Esophagus muscularis mucosa (tissue), 4 donors: ENCODE data around the gene GRIA2. TPM values are rescaled to one million over a fixed set of nuclear protein-coding genes. Genes with fewer than 3 reads are reported as not detected.
"Not testable (repeated sequence)": the region's sequence is repeated elsewhere in the genome, so short reads cannot be mapped to it uniquely, and the experiment has no call there.

Experiments used
- DNase-seq: peaks from one replicate; pipeline ENCODE4 v3.0.0-alpha.2; 2017; ENCODE audit errors: extremely low spot score
- H3K27ac ChIP-seq, 4 donors: fragments of 200-600 bp; sonication (generic); replicated peaks in 1 of 4; 1 replicate in 3 of 4; 2 replicates in 1 of 4; pipeline ENCODE4 v1.5.1; 2016 to 2019; ENCODE audit warnings: mild to moderate bottlenecking in 1 of 4
- H3K27me3 ChIP-seq, 4 donors: fragments of 200-600 bp; sonication (generic); one replicate each; pipeline versions ENCODE4 v1.5.1 to v1.6.0; 2016 to 2019
- H3K36me3 ChIP-seq, 4 donors: fragments of 200-600 bp; sonication (generic); one replicate each; pipeline ENCODE4 v1.5.1; 2016 to 2019
- H3K4me1 ChIP-seq, 4 donors: fragments of 200-600 bp; sonication (generic); one replicate each; pipeline ENCODE4 v1.5.1; 2016 to 2019
- H3K4me3 ChIP-seq, 4 donors: fragments of 200-600 bp; sonication (generic); 1 replicate in 2 of 4; 2 replicates in 2 of 4; pipeline ENCODE4 v1.5.1; 2016 to 2019; ENCODE audit warnings: mild to moderate bottlenecking in 4 of 4, moderate library complexity in 1 of 4
- H3K9me3 ChIP-seq, 4 donors: fragments of 200-600 bp; sonication (generic); 1 replicate in 3 of 4; 2 replicates in 1 of 4; pipeline ENCODE4 v1.5.1; 2016 to 2019
- CTCF ChIP-seq, 3 experiments: fragments of 200-600 bp in 2 of 3; fragments of 450-650 bp in 1 of 3; sonication (generic) in 2 of 3; IDR thresholded peaks; one replicate each; pipeline ENCODE4 v1.5.1; 2017 to 2019; ENCODE audit warnings: antibody characterized with exemption in 3 of 3, mild to moderate bottlenecking in 2 of 3, moderate library complexity in 1 of 3
- EP300 ChIP-seq: sonication (generic); formaldehyde crosslinking; IDR thresholded peaks from one replicate; pipeline ENCODE4 v1.6.1; 2017; ENCODE audit warnings: antibody characterized with exemption
- POLR2A ChIP-seq: fragments of 450-650 bp; IDR thresholded peaks from one replicate; pipeline ENCODE4 v1.6.1; 2017; ENCODE audit warnings: antibody characterized with exemption, moderate library complexity, mild to moderate bottlenecking, low read depth
- POLR2AphosphoS5 ChIP-seq, 2 donors: sonication (generic); formaldehyde crosslinking; IDR thresholded peaks; one replicate each; pipeline ENCODE4 v1.6.1; 2017; ENCODE audit warnings: antibody characterized with exemption in 2 of 2
- WGBS: methylation state at CpG from one replicate; pipeline ENCODE4 v1.1.5; 2018; 5-methylcytosine and 5-hydroxymethylcytosine counted together
- intact Hi-C: fragments of 100-400 bp; cut with DNase I; formaldehyde crosslinking; loops from one replicate; pipeline ENCODE4 v1.15.1; 2023
- total RNA-seq, 4 donors: library from RNA; depleted of rRNA; stranded (reverse); fragments of >200 nt; gene quantifications; one replicate each; pipeline versions ENCODE4 v1.1.0 to v1.2.1, GENCODE V29; 2016

Gene GRIA2
- total RNA-seq: under 1 TPM in 3 of 4 donors, not detected in 1; 0.06 to 0.50 (median 0.06) TPM

- Histone ChIP-seq H3K4me3 (peak within 1 kb of the TSS; percentile 23 to 50 (median 36)), H3K36me3 (no peaks in the 10 kb centered on the region), H3K27me3 (peaks cover 0 to 59% (median 36%) of the 10 kb centered on the region in 4 donors), H3K27ac (no peak within 1 kb of the TSS), H3K4me1 (peaks cover 0 to 26% (median 24%) of the 10 kb centered on the region in 4 donors), H3K9me3 (no peaks in the 10 kb centered on the region)
- WGBS: 8% methylated on average over 22 of the region's 57 CpGs
- TF ChIP-seq POLR2AphosphoS5 (IDR thresholded peaks at IDR 0.05): peak in 1 of 2 donors; percentile 16
- TF ChIP-seq EP300: no peak
- intact Hi-C loops: no loop called here
- DNase-seq: no peak
Observed at GRCh38 chr4:157220371-157220881, at the start of gene GRIA2. TSS of gene GRIA2 (plus strand) at chr4:157220728. CDS start at chr4:157221043, 315 bp downstream.

- intact Hi-C loops: no loop called here
- Histone ChIP-seq H3K9me3 (no peaks in the 10 kb centered on the region), H3K27ac (no peak overlapping the region), H3K4me3 (no peak overlapping the region), H3K27me3 (no peaks in the 10 kb centered on the region), H3K36me3 (no peaks in the 10 kb centered on the region), H3K4me1 (no peaks in the 10 kb centered on the region)
- DNase-seq: no peak
- 49% methylated on average over 3 of the region's 3 CpGs for WGBS
- TF ChIP-seq CTCF (IDR thresholded peaks at IDR 0.05) (peak in 1 of 3 experiments; percentile 13), POLR2AphosphoS5 (IDR thresholded peaks at IDR 0.05) (no peak), EP300 (no peak), POLR2A (no peak)
Observed at GRCh38 chr4:157172011-157172410, 48.5 kb upstream of the GRIA2 start.

GRCh38 chr4:157180268-157180667 is 40.3 kb upstream of the GRIA2 start:
- DNase-seq, H3K27ac ChIP-seq, H3K4me1 ChIP-seq, intact Hi-C loops, H3K4me3 ChIP-seq, H3K9me3 ChIP-seq, H3K27me3 ChIP-seq, H3K36me3 ChIP-seq: not testable (repeated sequence)
- no CpG with 5 or more reads among the region's 14 CpGs for WGBS

GRCh38 chr4:157184300-157184699 is 36.2 kb upstream of the GRIA2 start:
- intact Hi-C loops: no loop called here
- Histone ChIP-seq H3K36me3 (no peaks in the 10 kb centered on the region), H3K4me3 (no peak overlapping the region), H3K4me1 (no peaks in the 10 kb centered on the region), H3K27me3 (peaks cover 0 to 9% (median 0%) of the 10 kb centered on the region in 4 donors), H3K27ac (no peak overlapping the region), H3K9me3 (peaks cover 0 to 5% (median 1%) of the 10 kb centered on the region in 4 donors)
- no peak for DNase-seq
- 98% methylated on average over 1 of the region's 1 CpG for WGBS
- no peak for TF ChIP-seq CTCF (IDR thresholded peaks at IDR 0.05)
- TF ChIP-seq EP300: no peak
- no peak for TF ChIP-seq POLR2AphosphoS5 (IDR thresholded peaks at IDR 0.05)
- TF ChIP-seq POLR2A: no peak

GRCh38 chr4:157185363-157185762 is 35.2 kb upstream of the GRIA2 start:
- DNase-seq: no peak
- Histone ChIP-seq H3K36me3 (no peaks in the 10 kb centered on the region), H3K4me3 (no peak overlapping the region), H3K27ac (no peak overlapping the region), H3K4me1 (no peaks in the 10 kb centered on the region), H3K9me3 (peaks cover 0 to 10% (median 3%) of the 10 kb centered on the region in 4 donors), H3K27me3 (peaks cover 0 to 4% (median 0%) of the 10 kb centered on the region in 4 donors)
- TF ChIP-seq CTCF (IDR thresholded peaks at IDR 0.05) (no peak), POLR2A (no peak), EP300 (no peak), POLR2AphosphoS5 (IDR thresholded peaks at IDR 0.05) (no peak)
- intact Hi-C loops: no loop called here

- no peak for DNase-seq
- no peak overlapping the region for H3K4me3 ChIP-seq
- no peaks in the 10 kb centered on the region for H3K4me1 ChIP-seq
- H3K27ac ChIP-seq: no peak overlapping the region
- peaks cover 0 to under 1% (median 0%) of the 10 kb centered on the region in 4 donors for H3K9me3 ChIP-seq
- 87% methylated on average over 2 of the region's 2 CpGs for WGBS
- TF ChIP-seq POLR2A (no peak), POLR2AphosphoS5 (IDR thresholded peaks at IDR 0.05) (no peak), EP300 (no peak), CTCF (IDR thresholded peaks at IDR 0.05) (no peak)
- no peaks in the 10 kb centered on the region for H3K36me3 ChIP-seq
- intact Hi-C loops: no loop called here
- no peaks in the 10 kb centered on the region for H3K27me3 ChIP-seq
Observed at GRCh38 chr4:157195374-157195773, 25.2 kb upstream of the GRIA2 start.
